A673 (cell line): ENCODE measurements around the gene MBIP.

ENCODE experiments used
- CTCF ChIP-seq: fragments of 300-800, 200-600 bp; sonication (generic); conservative IDR thresholded peaks from 2 replicates; pipeline ENCODE4 v1.5.1; 2017; ENCODE audit warnings: low read depth, mild to moderate bottlenecking, antibody characterized with exemption, low read length, moderate library complexity, mixed read lengths
- EZH2 ChIP-seq: fragments of 200-600 bp; sonication (generic); IDR thresholded peaks from 2 replicates; pipeline ENCODE4 v1.6.1; 2017; ENCODE audit warnings: borderline replicate concordance, low read depth, mild to moderate bottlenecking, mixed read lengths, antibody characterized with exemption, low read length; ENCODE audit not compliant: poor library complexity, severe bottlenecking

GRCh38 chr14:36264595-36264994 lies 55.8 kb downstream of the MBIP start:
- TF ChIP-seq EZH2 (no peak), CTCF (no peak)
